CD14-positive monocyte (primary cell): Measurements from ENCODE around the gene ADAMTS10. TPM values are rescaled to one million over a fixed set of nuclear protein-coding genes. Genes with fewer than 3 reads are reported as not detected.
A peak's percentile ranks its signal among the peaks of the same experiment; 100 is the strongest.

Experiments
- DNase-seq, 3 donors: peaks; one replicate each; pipeline ENCODE4 v3.0.0-alpha.2; 2011 to 2022
- H2AFZ ChIP-seq: 2 replicates; pipeline ENCODE4 v1.6.0; 2012; ENCODE audit warnings: mild to moderate bottlenecking, low read depth, low read length, inconsistent platforms; ENCODE audit not compliant: insufficient read depth, poor library complexity, severe bottlenecking
- H3K27ac ChIP-seq, 2 donors: 1 replicate in 1 of 2; 2 replicates in 1 of 2; pipeline ENCODE4 v1.5.1; 2012 to 2013; ENCODE audit warnings: low read length in 2 of 2, control low read depth in 1 of 2, inconsistent platforms in 1 of 2, low read depth in 1 of 2, mild to moderate bottlenecking in 1 of 2
- H3K27me3 ChIP-seq, 2 donors: one replicate each; pipeline versions ENCODE4 v1.6.0 to v1.6.1; 2011 to 2013; ENCODE audit warnings: low read length in 2 of 2; ENCODE audit not compliant: control insufficient read depth in 2 of 2, insufficient read depth in 2 of 2
- H3K36me3 ChIP-seq, 2 donors: replicated peaks in 1 of 2; 1 replicate in 1 of 2; 2 replicates in 1 of 2; pipeline versions ENCODE4 v1.5.1 to v1.6.1; 2012 to 2013; ENCODE audit warnings: low read length in 2 of 2, control low read depth in 1 of 2, inconsistent platforms in 1 of 2, mild to moderate bottlenecking in 1 of 2; ENCODE audit not compliant: insufficient read depth in 2 of 2, control insufficient read depth in 1 of 2
- H3K4me1 ChIP-seq, 2 donors: 1 replicate in 1 of 2; 2 replicates in 1 of 2; pipeline versions ENCODE4 v1.5.1 to v1.6.1; 2012 to 2013; ENCODE audit warnings: low read length in 2 of 2, control low read depth in 1 of 2, inconsistent platforms in 1 of 2, mild to moderate bottlenecking in 1 of 2, moderate library complexity in 1 of 2; ENCODE audit not compliant: insufficient read depth in 2 of 2, control insufficient read depth in 1 of 2
- H3K4me2 ChIP-seq: replicated peaks from 2 replicates; pipeline ENCODE3; 2012; ENCODE audit warnings: low read length, moderate library complexity, mild to moderate bottlenecking; ENCODE audit not compliant: poor library complexity, severe bottlenecking; ENCODE audit errors: extremely low read depth
- H3K4me3 ChIP-seq, 3 experiments: fragments of 200-600 bp in 1 of 3; sonication (generic) in 1 of 3; replicated peaks in 1 of 3; 1 replicate in 2 of 3; 2 replicates in 1 of 3; pipeline ENCODE4 v1.5.1; 2011 to 2013; ENCODE audit warnings: low read length in 3 of 3, mild to moderate bottlenecking in 3 of 3, control low read depth in 2 of 3, low read depth in 2 of 3, inconsistent platforms in 1 of 3, moderate library complexity in 1 of 3
- H3K79me2 ChIP-seq: 2 replicates; pipeline ENCODE4 v1.6.0; 2012; ENCODE audit warnings: mild to moderate bottlenecking, control low read depth, inconsistent platforms, low read length, moderate library complexity; ENCODE audit not compliant: insufficient read depth
- H3K9ac ChIP-seq: 2 replicates; pipeline ENCODE4 v1.6.0; 2017; ENCODE audit warnings: low read length, mild to moderate bottlenecking; ENCODE audit not compliant: insufficient read depth, poor library complexity, severe bottlenecking
- H3K9me3 ChIP-seq, 2 donors: replicated peaks in 1 of 2; 1 replicate in 1 of 2; 2 replicates in 1 of 2; pipeline versions ENCODE4 v1.5.1 to v1.6.1; 2012 to 2013; ENCODE audit warnings: low read length in 2 of 2, control low read depth in 1 of 2; ENCODE audit not compliant: control insufficient read depth in 1 of 2, insufficient read depth in 1 of 2
- H4K20me1 ChIP-seq: 2 replicates; pipeline ENCODE4 v1.6.0; 2012; ENCODE audit warnings: mild to moderate bottlenecking, low read length, control low read depth, moderate library complexity; ENCODE audit not compliant: insufficient read depth
- H3K27ac Mint-ChIP-seq, 7 donors: one replicate each; pipeline ENCODE4 v1.8.0; 2020; ENCODE audit warnings: mild to moderate bottlenecking in 7 of 7, mixed read lengths in 7 of 7, moderate library complexity in 6 of 7, inconsistent platforms in 2 of 7
- H3K27me3 Mint-ChIP-seq, 3 donors: one replicate each; pipeline ENCODE4 v1.8.0; 2021 to 2022; ENCODE audit warnings: low read depth in 3 of 3, mild to moderate bottlenecking in 3 of 3, mixed read lengths in 3 of 3, moderate library complexity in 3 of 3, inconsistent platforms in 1 of 3
- H3K36me3 Mint-ChIP-seq, 2 donors: one replicate each; pipeline ENCODE4 v1.8.0; 2020; ENCODE audit warnings: mixed read lengths in 2 of 2, inconsistent platforms in 1 of 2, mild to moderate bottlenecking in 1 of 2
- H3K4me1 Mint-ChIP-seq: one replicate; pipeline ENCODE4 v1.8.0; 2020; ENCODE audit warnings: mild to moderate bottlenecking, mixed read lengths
- H3K4me3 Mint-ChIP-seq, 2 donors: one replicate each; pipeline ENCODE4 v1.8.0; 2020; ENCODE audit warnings: mild to moderate bottlenecking in 2 of 2, mixed read lengths in 2 of 2, moderate library complexity in 1 of 2
- H3K9me3 Mint-ChIP-seq, 7 donors: one replicate each; pipeline ENCODE4 v1.8.0; 2020 to 2022; ENCODE audit warnings: mixed read lengths in 7 of 7, mild to moderate bottlenecking in 6 of 7, moderate library complexity in 6 of 7, inconsistent platforms in 2 of 7
- WGBS: methylation state at CpG from one replicate; pipeline ENCODE4 v1.1.5; 2013; ENCODE audit warnings: missing lambda C conversion rate; ENCODE audit not compliant: insufficient coverage; 5-methylcytosine and 5-hydroxymethylcytosine counted together
- intact Hi-C, 2 donors: fragments of 100-400 bp; cut with micrococcal nuclease; formaldehyde crosslinking; loops; one replicate each; pipeline versions ENCODE4 v1.15.0 to v1.15.1; 2023
- polyA plus RNA-seq, 3 donors: library from polyadenylated mRNA; depleted of rRNA in 1 of 3; unstranded in 2 of 3; stranded (reverse) in 1 of 3; fragments of 300-500 nt in 2 of 3; fragments of >200 nt in 1 of 3; fragmentation: Illumina TruSeq in 2 of 3; gene quantifications; 1 replicate in 2 of 3; 2 replicates in 1 of 3; pipeline ENCODE4 v1.2.3, GENCODE V29; 2012 to 2021
- TF ChIP-seq, protein P1 (sequence below): fragments of 200-600 bp; IDR thresholded peaks from one replicate; pipeline ENCODE4 v1.8.0; 2022; ENCODE audit warnings: antibody characterized with exemption, mild to moderate bottlenecking

Gene ADAMTS10
- polyA plus RNA-seq, 3 donors: 2.3 TPM; not detected in 2

DNA sequence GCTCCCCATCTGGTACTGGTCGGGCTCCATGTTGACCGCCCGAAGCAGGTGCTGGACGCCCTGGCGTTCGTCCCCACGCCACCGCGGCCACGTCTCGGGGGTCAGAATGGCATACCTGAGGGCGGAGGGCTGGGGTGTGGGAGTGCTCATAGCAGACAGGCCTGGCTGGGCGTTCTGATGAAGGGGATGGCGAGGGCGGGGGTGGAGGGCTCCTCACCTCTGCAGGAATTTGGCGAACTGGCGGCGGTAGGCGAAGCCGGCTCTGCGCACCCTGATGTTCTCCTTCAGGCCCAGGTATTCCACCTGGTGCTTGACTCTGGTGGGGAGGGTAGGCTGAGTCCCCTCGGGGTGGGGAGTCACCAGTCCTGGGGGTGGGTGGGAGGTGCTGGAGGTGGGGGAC, 74.2 kb downstream of the ADAMTS10 start:
- Histone ChIP-seq H3K9ac (no peak overlapping the region), H3K36me3 (peaks cover 79 to 94% of the 10 kb centered on the region in 2 donors), H3K9me3 (no peaks in the 10 kb centered on the region), H3K4me3 (no peak overlapping the region), H3K79me2 (peaks cover 66% of the 10 kb centered on the region), H2AFZ (no peak overlapping the region), H3K27me3 (no peaks in the 10 kb centered on the region), H3K4me1 (peaks cover 8 to 11% of the 10 kb centered on the region in 2 donors), H4K20me1 (peaks cover 99% of the 10 kb centered on the region), H3K4me2 (no peak overlapping the region), H3K27ac (peak overlapping the region in 1 of 2 donors; percentile 65)
- DNase-seq: no peak
- TF ChIP-seq, protein P1, sequence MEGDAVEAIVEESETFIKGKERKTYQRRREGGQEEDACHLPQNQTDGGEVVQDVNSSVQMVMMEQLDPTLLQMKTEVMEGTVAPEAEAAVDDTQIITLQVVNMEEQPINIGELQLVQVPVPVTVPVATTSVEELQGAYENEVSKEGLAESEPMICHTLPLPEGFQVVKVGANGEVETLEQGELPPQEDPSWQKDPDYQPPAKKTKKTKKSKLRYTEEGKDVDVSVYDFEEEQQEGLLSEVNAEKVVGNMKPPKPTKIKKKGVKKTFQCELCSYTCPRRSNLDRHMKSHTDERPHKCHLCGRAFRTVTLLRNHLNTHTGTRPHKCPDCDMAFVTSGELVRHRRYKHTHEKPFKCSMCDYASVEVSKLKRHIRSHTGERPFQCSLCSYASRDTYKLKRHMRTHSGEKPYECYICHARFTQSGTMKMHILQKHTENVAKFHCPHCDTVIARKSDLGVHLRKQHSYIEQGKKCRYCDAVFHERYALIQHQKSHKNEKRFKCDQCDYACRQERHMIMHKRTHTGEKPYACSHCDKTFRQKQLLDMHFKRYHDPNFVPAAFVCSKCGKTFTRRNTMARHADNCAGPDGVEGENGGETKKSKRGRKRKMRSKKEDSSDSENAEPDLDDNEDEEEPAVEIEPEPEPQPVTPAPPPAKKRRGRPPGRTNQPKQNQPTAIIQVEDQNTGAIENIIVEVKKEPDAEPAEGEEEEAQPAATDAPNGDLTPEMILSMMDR: no peak
- Mint-ChIP-seq H3K4me3 (no peak overlapping the region), H3K36me3 (peaks cover 66 to 93% of the 10 kb centered on the region in 2 donors), H3K9me3 (peaks cover 0 to 2% (median 0%) of the 10 kb centered on the region in 7 donors), H3K27me3 (peaks cover 0 to 2% (median 0%) of the 10 kb centered on the region in 3 donors), H3K4me1 (peaks cover 10% of the 10 kb centered on the region), H3K27ac (peak overlapping the region in 5 of 7 donors; percentile 9 to 82 (median 46))
- intact Hi-C loops: no loop called here
- 97% methylated on average over 13 of the region's 22 CpGs for WGBS

DNA sequence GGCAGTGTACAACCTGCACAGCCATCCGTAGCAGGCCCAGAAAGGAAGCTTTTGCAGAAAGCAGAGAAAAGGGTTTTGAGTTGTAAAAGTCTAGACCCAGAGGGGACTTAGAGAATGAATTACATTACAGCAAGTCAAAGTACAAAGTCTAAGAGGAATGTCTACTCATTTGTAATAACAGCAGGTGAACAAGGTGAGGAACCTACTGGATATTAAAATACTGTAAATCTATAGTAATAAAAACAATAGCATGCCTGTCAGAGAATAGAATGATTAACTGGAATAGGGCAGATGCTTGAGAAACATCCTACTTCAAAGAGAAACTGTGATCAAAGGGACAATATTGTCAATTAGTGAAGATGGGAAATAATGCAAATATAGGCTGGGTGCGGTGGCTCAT, 78.3 kb downstream of the ADAMTS10 start:
- TF ChIP-seq, protein P1: no peak
- Histone ChIP-seq H3K9ac (no peak overlapping the region), H3K27me3 (no peaks in the 10 kb centered on the region), H3K36me3 (peaks cover 92 to 100% of the 10 kb centered on the region in 2 donors), H3K9me3 (no peaks in the 10 kb centered on the region), H3K27ac (no peak overlapping the region), H3K4me1 (no peaks in the 10 kb centered on the region), H4K20me1 (peaks cover 100% of the 10 kb centered on the region), H3K4me2 (no peak overlapping the region), H2AFZ (no peak overlapping the region), H3K79me2 (peaks cover 66% of the 10 kb centered on the region), H3K4me3 (no peak overlapping the region)
- Mint-ChIP-seq H3K27me3 (peaks cover 0 to 10% (median 2%) of the 10 kb centered on the region in 3 donors), H3K36me3 (peaks cover 75 to 98% of the 10 kb centered on the region in 2 donors), H3K4me1 (peaks cover 10% of the 10 kb centered on the region), H3K9me3 (peaks cover 0 to 5% (median 0%) of the 10 kb centered on the region in 7 donors), H3K4me3 (no peak overlapping the region), H3K27ac (peak overlapping the region in 2 of 7 donors; percentile 70 to 76)
- 100% methylated on average over 1 of the region's 2 CpGs for WGBS
- intact Hi-C loops: no loop called here
- DNase-seq: no peak
